HepG2 (cell line): ENCODE results near the gene MEAK7. TPM values are rescaled to one million over a fixed set of nuclear protein-coding genes. Genes with fewer than 3 reads are reported as not detected.
A peak's percentile ranks its signal among the peaks of the same experiment; 100 is the strongest.

Source experiments
- AFF4 ChIP-seq: sonication (generic); formaldehyde crosslinking; IDR thresholded peaks from 2 replicates; pipeline ENCODE4 v1.4.0; 2020; ENCODE audit warnings: missing genetic modification reagents
- DNMT3B ChIP-seq: conservative IDR thresholded peaks from 2 replicates; pipeline ENCODE4 v1.6.1; 2016; ENCODE audit warnings: missing biosample characterization, control low read depth
- EHMT2 ChIP-seq: fragments of 200-600 bp; sonication (generic); IDR thresholded peaks from 2 replicates; pipeline ENCODE4 v1.7.0; 2017; ENCODE audit warnings: antibody characterized with exemption, low read depth, low read length, borderline replicate concordance
- MAZ ChIP-seq, 2 experiments: sonication (generic) in 1 of 2; formaldehyde crosslinking in 1 of 2; IDR thresholded peaks; 2 replicates each; pipeline versions ENCODE4 v1.5.0 to v1.6.1; 2012 to 2020; ENCODE audit warnings: low read depth in 2 of 2, mild to moderate bottlenecking in 2 of 2, borderline replicate concordance in 1 of 2, improper control_type of control experiment in 1 of 2, low read length in 1 of 2, missing genetic modification reagents in 1 of 2, moderate library complexity in 1 of 2
- RAD51 ChIP-seq: fragments of 450-650 bp; IDR thresholded peaks from 2 replicates; pipeline ENCODE4 v1.6.1; 2016; ENCODE audit warnings: borderline replicate concordance
- SNAPC5 ChIP-seq: sonication (generic); formaldehyde crosslinking; IDR thresholded peaks from 2 replicates; pipeline ENCODE4 v1.8.1; 2023; ENCODE audit warnings: mild to moderate bottlenecking, missing genetic modification reagents, borderline replicate concordance
- SRSF1 ChIP-seq: fragments of 200-400 bp; formaldehyde crosslinking; optimal IDR thresholded peaks from 2 replicates; pipeline ENCODE3; 2017; ENCODE audit warnings: mild to moderate bottlenecking, low read depth, low read length, moderate library complexity
- TRIM22 ChIP-seq: fragments of 450-650 bp; IDR thresholded peaks from 2 replicates; pipeline ENCODE4 v1.6.1; 2017
- ZMYM4 ChIP-seq: sonication (generic); formaldehyde crosslinking; IDR thresholded peaks from 2 replicates; pipeline ENCODE4 v1.8.1; 2023; ENCODE audit warnings: mild to moderate bottlenecking, missing genetic modification reagents
- ZNF136 ChIP-seq: sonication (generic); formaldehyde crosslinking; IDR thresholded peaks from 2 replicates; pipeline ENCODE4 v1.8.1; 2022; ENCODE audit warnings: low read depth, mild to moderate bottlenecking, moderate library complexity, missing genetic modification reagents
- ZNF3 ChIP-seq: IDR thresholded peaks from 2 replicates; pipeline ENCODE4 v1.7.0; 2017; ENCODE audit warnings: inconsistent platforms
- ZNF331 ChIP-seq: sonication (generic); formaldehyde crosslinking; IDR thresholded peaks from 2 replicates; pipeline ENCODE4 v1.4.0; 2020; ENCODE audit warnings: missing genetic modification reagents
- ZNF746 ChIP-seq: sonication (generic); formaldehyde crosslinking; IDR thresholded peaks from 2 replicates; pipeline ENCODE4 v1.8.0; 2022; ENCODE audit warnings: mild to moderate bottlenecking, missing genetic modification reagents
- polyA plus RNA-seq, 8 experiments: library from polyadenylated mRNA; depleted of rRNA in 3 of 8; stranded (reverse) in 7 of 8; unstranded in 1 of 8; fragments of >200 nt; fragmentation: Illumina TruSeq in 4 of 8; extraction: Trizol in 4 of 8; gene quantifications; 2 replicates each; pipeline versions ENCODE4 v1.2.1 to v1.2.3, GENCODE V29; 2011 to 2016; ENCODE audit warnings: low read depth in 4 of 8, missing spikeins in 1 of 8, mixed read lengths in 1 of 8; ENCODE audit not compliant: insufficient read depth in 1 of 8
- total RNA-seq, 5 experiments: library from RNA; depleted of rRNA; stranded (reverse); fragments of >200 nt; fragmentation: Illumina TruSeq; extraction: Trizol; gene quantifications; 2 replicates each; pipeline ENCODE4 v1.2.3, GENCODE V29; 2016; ENCODE audit warnings: low read depth in 1 of 5
- TF ChIP-seq, protein P1 (sequence below): sonication (generic); formaldehyde crosslinking; IDR thresholded peaks from 2 replicates; pipeline ENCODE4 v1.4.0; 2020; ENCODE audit warnings: mild to moderate bottlenecking, missing genetic modification reagents
- TF ChIP-seq, protein P2 (sequence below): sonication (generic); formaldehyde crosslinking; IDR thresholded peaks from 2 replicates; pipeline ENCODE4 v1.4.0; 2020; ENCODE audit warnings: missing genetic modification reagents, borderline replicate concordance

The MEAK7 gene
- total and polyA plus RNA-seq, 2 of the 13 experiments (the other 11 are each of a cell fraction or from before 2014, with no cell fraction given): 11.8 to 14.7 TPM

GRCh38 chr16:84504420-84505248 is at the start of gene MEAK7 (continued):
- TF ChIP-seq AFF4 (CRISPR knock-in tag) (no peak), DNMT3B (CRISPR knock-in tag) (no peak), MAZ (IDR thresholded peaks at IDR 0.05; ENCODE audit: borderline replicate concordance, low read depth, low read length) (peak; percentile 72), MAZ (CRISPR knock-in tag; IDR thresholded peaks at IDR 0.05; ENCODE audit: low read depth) (peak; percentile 87), ZNF746 (CRISPR knock-in tag) (peak; percentile 71; the same call in 1 of the 2 replicates), RAD51 (no peak), SNAPC5 (no peak), ZMYM4 (peak; percentile 55), ZNF331 (CRISPR knock-in tag) (no peak), EHMT2 (no peak), TRIM22 (no peak), ZNF136 (CRISPR knock-in tag) (no peak), SRSF1 (peak; percentile 85), ZNF3 (CRISPR knock-in tag) (no peak)
- TF ChIP-seq, protein P1, sequence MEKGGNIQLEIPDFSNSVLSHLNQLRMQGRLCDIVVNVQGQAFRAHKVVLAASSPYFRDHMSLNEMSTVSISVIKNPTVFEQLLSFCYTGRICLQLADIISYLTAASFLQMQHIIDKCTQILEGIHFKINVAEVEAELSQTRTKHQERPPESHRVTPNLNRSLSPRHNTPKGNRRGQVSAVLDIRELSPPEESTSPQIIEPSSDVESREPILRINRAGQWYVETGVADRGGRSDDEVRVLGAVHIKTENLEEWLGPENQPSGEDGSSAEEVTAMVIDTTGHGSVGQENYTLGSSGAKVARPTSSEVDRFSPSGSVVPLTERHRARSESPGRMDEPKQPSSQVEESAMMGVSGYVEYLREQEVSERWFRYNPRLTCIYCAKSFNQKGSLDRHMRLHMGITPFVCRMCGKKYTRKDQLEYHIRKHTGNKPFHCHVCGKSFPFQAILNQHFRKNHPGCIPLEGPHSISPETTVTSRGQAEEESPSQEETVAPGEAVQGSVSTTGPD (CRISPR knock-in tag): no peak
- TF ChIP-seq, protein P2, sequence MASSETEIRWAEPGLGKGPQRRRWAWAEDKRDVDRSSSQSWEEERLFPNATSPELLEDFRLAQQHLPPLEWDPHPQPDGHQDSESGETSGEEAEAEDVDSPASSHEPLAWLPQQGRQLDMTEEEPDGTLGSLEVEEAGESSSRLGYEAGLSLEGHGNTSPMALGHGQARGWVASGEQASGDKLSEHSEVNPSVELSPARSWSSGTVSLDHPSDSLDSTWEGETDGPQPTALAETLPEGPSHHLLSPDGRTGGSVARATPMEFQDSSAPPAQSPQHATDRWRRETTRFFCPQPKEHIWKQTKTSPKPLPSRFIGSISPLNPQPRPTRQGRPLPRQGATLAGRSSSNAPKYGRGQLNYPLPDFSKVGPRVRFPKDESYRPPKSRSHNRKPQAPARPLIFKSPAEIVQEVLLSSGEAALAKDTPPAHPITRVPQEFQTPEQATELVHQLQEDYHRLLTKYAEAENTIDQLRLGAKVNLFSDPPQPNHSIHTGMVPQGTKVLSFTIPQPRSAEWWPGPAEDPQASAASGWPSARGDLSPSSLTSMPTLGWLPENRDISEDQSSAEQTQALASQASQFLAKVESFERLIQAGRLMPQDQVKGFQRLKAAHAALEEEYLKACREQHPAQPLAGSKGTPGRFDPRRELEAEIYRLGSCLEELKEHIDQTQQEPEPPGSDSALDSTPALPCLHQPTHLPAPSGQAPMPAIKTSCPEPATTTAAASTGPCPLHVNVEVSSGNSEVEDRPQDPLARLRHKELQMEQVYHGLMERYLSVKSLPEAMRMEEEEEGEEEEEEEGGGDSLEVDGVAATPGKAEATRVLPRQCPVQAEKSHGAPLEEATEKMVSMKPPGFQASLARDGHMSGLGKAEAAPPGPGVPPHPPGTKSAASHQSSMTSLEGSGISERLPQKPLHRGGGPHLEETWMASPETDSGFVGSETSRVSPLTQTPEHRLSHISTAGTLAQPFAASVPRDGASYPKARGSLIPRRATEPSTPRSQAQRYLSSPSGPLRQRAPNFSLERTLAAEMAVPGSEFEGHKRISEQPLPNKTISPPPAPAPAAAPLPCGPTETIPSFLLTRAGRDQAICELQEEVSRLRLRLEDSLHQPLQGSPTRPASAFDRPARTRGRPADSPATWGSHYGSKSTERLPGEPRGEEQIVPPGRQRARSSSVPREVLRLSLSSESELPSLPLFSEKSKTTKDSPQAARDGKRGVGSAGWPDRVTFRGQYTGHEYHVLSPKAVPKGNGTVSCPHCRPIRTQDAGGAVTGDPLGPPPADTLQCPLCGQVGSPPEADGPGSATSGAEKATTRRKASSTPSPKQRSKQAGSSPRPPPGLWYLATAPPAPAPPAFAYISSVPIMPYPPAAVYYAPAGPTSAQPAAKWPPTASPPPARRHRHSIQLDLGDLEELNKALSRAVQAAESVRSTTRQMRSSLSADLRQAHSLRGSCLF (CRISPR knock-in tag): no peak
